ENCODE data around the gene CLIP2. TPM values are rescaled to one million over a fixed set of nuclear protein-coding genes. Genes with fewer than 3 reads are reported as not detected.

Gene CLIP2
- polyA plus RNA-seq, 1 of the 3 experiments (the other 2 are of a cell fraction), result 14.3 TPM

DNA sequence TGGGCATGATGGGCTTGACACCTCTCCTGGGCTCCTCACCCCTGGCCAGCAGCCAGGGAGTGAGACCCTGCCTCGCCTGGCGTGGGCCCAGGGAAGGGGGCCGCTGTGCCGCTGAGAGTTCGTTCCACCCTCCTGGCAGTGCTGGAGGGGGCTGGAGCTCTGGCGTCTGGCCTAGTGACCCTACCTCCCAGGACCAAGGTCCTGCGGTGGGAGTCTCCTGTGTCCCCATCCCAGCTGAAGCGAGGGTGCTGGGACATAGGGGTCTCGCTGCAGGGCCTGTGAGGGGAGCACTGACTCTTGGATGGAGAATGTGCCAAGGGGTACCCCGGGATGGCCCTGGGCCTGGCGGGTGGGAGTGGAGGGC is 165.7 kb downstream of the CLIP2 start:
- no peaks in the 10 kb centered on the region for H3K9me2 ChIP-seq
- TF ChIP-seq RCOR1 (IDR thresholded peaks at IDR 0.05; ENCODE audit: low read length) (peak; percentile 9; the same call in 1 of the 2 replicates), SMC3 (IDR thresholded peaks at IDR 0.05; ENCODE audit: low read depth, low read length) (no peak), MEF2A (IDR thresholded peaks at IDR 0.05; ENCODE audit: borderline replicate concordance, low read depth) (no peak), EP300 (IDR thresholded peaks at IDR 0.05; ENCODE audit: borderline replicate concordance in 1 of 2, low read depth in 1 of 2, low read length in 1 of 2) (no peak)
- H3K4me1 ChIP-seq (ENCODE audit: control insufficient read depth in 1 of 2, insufficient read depth in 2 of 2, low read depth in 1 of 2, low read length in 1 of 2), result peaks cover 0 to 10% of the 10 kb centered on the region in 2 experiments; a peak in 1 of 4 replicates
- H2AFZ ChIP-seq (ENCODE audit: low read depth), result no peak overlapping the region
- H3K9me3 ChIP-seq, result no peaks in the 10 kb centered on the region
- CTCF ChIA-PET, result interaction anchor here (0.7 to 2.1 kb wide), 4 partner anchors 9 to 73 kb away, joined by 3 to 7 read pairs (median 3); no protein-coding TSS in a partner anchor
- H3K4me2 ChIP-seq, result peak overlapping the region; percentile 100
- H3K36me3 ChIP-seq (replicated peaks in 1 of 2; ENCODE audit: control insufficient read depth in 1 of 2, insufficient read depth in 2 of 2, low read length in 1 of 2), result no peaks in the 10 kb centered on the region
- no peaks in the 10 kb centered on the region for H3K27me3 ChIP-seq (ENCODE audit: insufficient read depth)
- H3K27ac ChIP-seq (ENCODE audit: low read depth in 2 of 2, low read length in 1 of 2), result peak overlapping the region; percentile 13 to 83; a peak in 3 of 4 replicates
- peak overlapping the region; percentile 79 for H3K9ac ChIP-seq
- peaks cover 9% of the 10 kb centered on the region; the same call in 1 of the 2 replicates for H4K20me1 ChIP-seq (ENCODE audit: insufficient read depth)
- 71% methylated on average over 9 of the region's 11 CpGs for WGBS (ENCODE audit: low lambda C conversion rate)
- peak overlapping the region; percentile 61 to 74 for H3K4me3 ChIP-seq (ENCODE audit: low read depth in 2 of 2, low read length in 1 of 2)
- peaks cover 61% of the 10 kb centered on the region; the same call in 1 of the 2 replicates for H3K79me2 ChIP-seq (ENCODE audit: insufficient read depth)
- POLR2A ChIA-PET, result interaction anchor here (1.5 kb wide), 1 partner anchor 51 kb away, joined by 3 read pairs; no protein-coding TSS in a partner anchor
- DNase-seq, result peak; percentile 77
- H3F3A ChIP-seq (replicated peaks; ENCODE audit: insufficient read depth), result peaks cover 16% of the 10 kb centered on the region

DNA sequence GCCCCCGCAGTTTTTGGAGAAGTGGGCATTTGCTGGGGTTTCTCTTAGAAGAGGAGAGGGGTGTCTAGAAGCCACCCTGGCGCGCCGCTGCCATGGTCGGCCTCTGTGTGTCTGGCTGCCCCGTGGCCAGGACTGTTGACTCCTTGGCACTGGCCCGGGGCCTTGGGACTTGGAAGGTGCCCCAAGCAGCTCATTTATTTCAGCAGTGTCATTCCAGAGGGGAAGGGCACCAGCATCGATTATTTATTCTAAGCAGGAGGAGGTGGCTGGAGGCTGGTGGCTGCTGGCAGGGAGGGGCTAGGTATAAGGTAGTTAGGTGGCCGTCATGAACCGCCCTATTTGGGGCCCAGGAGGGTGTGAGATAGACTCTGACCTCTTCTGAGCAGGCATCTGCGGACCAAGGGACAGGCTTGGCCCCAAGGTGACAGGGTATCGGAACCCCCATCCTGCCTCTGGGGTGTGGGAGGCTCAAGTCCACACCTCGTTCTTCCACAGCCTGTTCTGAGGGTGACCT is 166.1 kb downstream of the CLIP2 start:
- ChIA-PET CTCF (interaction anchor here (0.7 to 2.1 kb wide), 5 partner anchors 9 to 111 kb away, joined by 3 to 7 read pairs (median 3); no protein-coding TSS in a partner anchor), POLR2A (interaction anchor here (1.5 kb wide), 1 partner anchor 50 kb away, joined by 3 read pairs; no protein-coding TSS in a partner anchor)
- Histone ChIP-seq H3K9me2 (no peaks in the 10 kb centered on the region), H3K27ac (ENCODE audit: low read depth in 2 of 2, low read length in 1 of 2) (peak overlapping the region; percentile 13 to 83; a peak in 3 of 4 replicates), H3K9me3 (no peaks in the 10 kb centered on the region), H3F3A (replicated peaks; ENCODE audit: insufficient read depth) (peaks cover 16% of the 10 kb centered on the region), H3K79me2 (ENCODE audit: insufficient read depth) (peaks cover 65% of the 10 kb centered on the region; the same call in 1 of the 2 replicates), H3K4me3 (ENCODE audit: low read depth in 2 of 2, low read length in 1 of 2) (peak overlapping the region; percentile 61 to 74; a peak in 3 of 4 replicates), H3K27me3 (ENCODE audit: insufficient read depth) (no peaks in the 10 kb centered on the region), H4K20me1 (ENCODE audit: insufficient read depth) (peaks cover 9% of the 10 kb centered on the region; the same call in 1 of the 2 replicates), H3K4me2 (peak overlapping the region; percentile 100), H2AFZ (ENCODE audit: low read depth) (no peak overlapping the region), H3K4me1 (ENCODE audit: control insufficient read depth in 1 of 2, insufficient read depth in 2 of 2, low read depth in 1 of 2, low read length in 1 of 2) (peaks cover 0 to 10% of the 10 kb centered on the region in 2 experiments; a peak in 1 of 4 replicates), H3K9ac (peak overlapping the region; percentile 79; the same call in 1 of the 2 replicates), H3K36me3 (replicated peaks in 1 of 2; ENCODE audit: control insufficient read depth in 1 of 2, insufficient read depth in 2 of 2, low read length in 1 of 2) (no peaks in the 10 kb centered on the region)
- no peak for TF ChIP-seq EZH2phosphoT487 (IDR thresholded peaks at IDR 0.05; ENCODE audit: borderline replicate concordance, low read depth)
- no peak for TF ChIP-seq RXRA (IDR thresholded peaks at IDR 0.05; ENCODE audit: borderline replicate concordance, low read depth)
- no peak for TF ChIP-seq CHD2 (IDR thresholded peaks at IDR 0.05; ENCODE audit: low read length, partially characterized antibody)
- no peak for TF ChIP-seq NFIC (IDR thresholded peaks at IDR 0.05; ENCODE audit: borderline replicate concordance)
- TF ChIP-seq MXI1 (IDR thresholded peaks at IDR 0.05; ENCODE audit: low read depth, low read length), result no peak
- no peak for TF ChIP-seq FOSL2 (IDR thresholded peaks at IDR 0.05; ENCODE audit: borderline replicate concordance, low read depth)
- TF ChIP-seq TCF12 (IDR thresholded peaks at IDR 0.05), result no peak
- no peak for TF ChIP-seq JUND (IDR thresholded peaks at IDR 0.05)
- TF ChIP-seq YY1 (IDR thresholded peaks at IDR 0.05; ENCODE audit: low read depth), result no peak
- TF ChIP-seq, protein P1, sequence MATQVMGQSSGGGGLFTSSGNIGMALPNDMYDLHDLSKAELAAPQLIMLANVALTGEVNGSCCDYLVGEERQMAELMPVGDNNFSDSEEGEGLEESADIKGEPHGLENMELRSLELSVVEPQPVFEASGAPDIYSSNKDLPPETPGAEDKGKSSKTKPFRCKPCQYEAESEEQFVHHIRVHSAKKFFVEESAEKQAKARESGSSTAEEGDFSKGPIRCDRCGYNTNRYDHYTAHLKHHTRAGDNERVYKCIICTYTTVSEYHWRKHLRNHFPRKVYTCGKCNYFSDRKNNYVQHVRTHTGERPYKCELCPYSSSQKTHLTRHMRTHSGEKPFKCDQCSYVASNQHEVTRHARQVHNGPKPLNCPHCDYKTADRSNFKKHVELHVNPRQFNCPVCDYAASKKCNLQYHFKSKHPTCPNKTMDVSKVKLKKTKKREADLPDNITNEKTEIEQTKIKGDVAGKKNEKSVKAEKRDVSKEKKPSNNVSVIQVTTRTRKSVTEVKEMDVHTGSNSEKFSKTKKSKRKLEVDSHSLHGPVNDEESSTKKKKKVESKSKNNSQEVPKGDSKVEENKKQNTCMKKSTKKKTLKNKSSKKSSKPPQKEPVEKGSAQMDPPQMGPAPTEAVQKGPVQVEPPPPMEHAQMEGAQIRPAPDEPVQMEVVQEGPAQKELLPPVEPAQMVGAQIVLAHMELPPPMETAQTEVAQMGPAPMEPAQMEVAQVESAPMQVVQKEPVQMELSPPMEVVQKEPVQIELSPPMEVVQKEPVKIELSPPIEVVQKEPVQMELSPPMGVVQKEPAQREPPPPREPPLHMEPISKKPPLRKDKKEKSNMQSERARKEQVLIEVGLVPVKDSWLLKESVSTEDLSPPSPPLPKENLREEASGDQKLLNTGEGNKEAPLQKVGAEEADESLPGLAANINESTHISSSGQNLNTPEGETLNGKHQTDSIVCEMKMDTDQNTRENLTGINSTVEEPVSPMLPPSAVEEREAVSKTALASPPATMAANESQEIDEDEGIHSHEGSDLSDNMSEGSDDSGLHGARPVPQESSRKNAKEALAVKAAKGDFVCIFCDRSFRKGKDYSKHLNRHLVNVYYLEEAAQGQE (IDR thresholded peaks at IDR 0.05; ENCODE audit: low read depth, low read length), result no peak
- WGBS (ENCODE audit: low lambda C conversion rate), result 86% methylated on average over 9 of the region's 13 CpGs
- DNase-seq, result peak; percentile 32

Other genes starting within 250 kb of the CLIP2 start
- 64.4 and 86.6 TPM in 2 replicates for gene LIMK1, start 205.6 kb upstream of the CLIP2 start, polyA plus RNA-seq (2012; rRNA removed)
- 443 and 468 TPM in 2 replicates for gene EIF4H, start 115.1 kb upstream of the CLIP2 start, polyA plus RNA-seq (2012; rRNA removed)
- gene LAT2, start 79.4 kb upstream of the CLIP2 start, polyA plus RNA-seq (2012; rRNA removed), result 2.4 and 2.5 TPM in 2 replicates
- 31.2 and 36.1 TPM in 2 replicates for gene RFC2, start 35.0 kb upstream of the CLIP2 start, polyA plus RNA-seq (2012; rRNA removed)
- gene GTF2IRD1, start 164.5 kb downstream of the CLIP2 start, polyA plus RNA-seq (2012; rRNA removed), result 20.2 and 26.4 TPM in 2 replicates